Stimulated activated CD8-positive, alpha-beta memory T cell treated with anti-CD3 and anti-CD28 coated beads, Interleukin-2, amount 100 ng/mL, for 48 hours (primary cell): ENCODE measurements around the gene HHIPL1.

Experiments used
- DNase-seq, 2 donors: peaks; one replicate each; pipeline ENCODE4 v3.0.0-alpha.2; 2020; ENCODE audit warnings: low read depth in 2 of 2

Gene HHIPL1

DNA sequence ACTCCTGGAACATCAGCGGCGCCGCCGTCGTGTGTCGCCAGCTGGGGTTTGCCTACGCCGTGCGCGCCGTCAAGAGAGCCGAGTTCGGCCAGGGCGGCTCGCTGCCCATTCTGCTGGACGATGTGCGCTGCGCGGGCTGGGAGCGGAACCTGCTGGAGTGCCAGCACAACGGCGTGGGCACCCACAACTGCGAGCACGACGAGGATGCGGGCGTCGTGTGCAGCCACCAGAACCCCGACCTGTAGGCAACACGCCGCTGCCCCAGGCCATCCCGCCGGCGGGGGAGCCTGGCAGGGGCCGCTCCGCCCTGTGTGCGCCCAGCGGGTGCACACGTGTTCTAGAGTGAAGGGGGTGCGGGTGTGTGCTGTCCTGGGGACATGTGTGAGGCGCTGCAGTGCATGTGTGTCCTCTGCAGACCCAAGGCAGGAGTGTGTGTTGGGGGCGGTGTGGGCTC is 30.5 kb downstream of the HHIPL1 start:
- DNase-seq: no peak

DNA sequence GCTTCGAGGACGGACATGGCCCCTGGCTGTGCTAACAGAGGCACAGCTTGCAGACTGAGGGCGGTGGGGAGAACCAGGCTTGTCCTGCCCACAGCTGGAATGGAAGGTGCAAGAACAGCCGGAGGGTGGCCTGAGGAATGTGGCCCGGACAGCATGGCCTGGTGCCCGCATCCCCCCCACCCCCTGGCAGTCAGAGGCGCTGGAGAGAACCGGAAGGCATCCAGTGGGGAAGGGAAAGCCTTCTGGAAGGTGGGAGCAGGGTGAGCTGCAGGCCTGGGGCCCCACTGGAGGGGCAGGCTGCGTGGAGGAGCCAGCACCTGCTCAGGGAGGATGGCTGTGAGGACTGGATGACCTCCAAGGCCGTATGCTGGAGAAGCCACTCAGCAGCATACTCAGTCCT is 31.0 kb downstream of the HHIPL1 start:
- DNase-seq: no peak

GRCh38 chr14:99676657-99677056 is 31.7 kb downstream of the HHIPL1 start:
- no peak for DNase-seq

- no peak for DNase-seq
Observed at GRCh38 chr14:99677231-99678140, 32.6 kb downstream of the HHIPL1 start.

DNA sequence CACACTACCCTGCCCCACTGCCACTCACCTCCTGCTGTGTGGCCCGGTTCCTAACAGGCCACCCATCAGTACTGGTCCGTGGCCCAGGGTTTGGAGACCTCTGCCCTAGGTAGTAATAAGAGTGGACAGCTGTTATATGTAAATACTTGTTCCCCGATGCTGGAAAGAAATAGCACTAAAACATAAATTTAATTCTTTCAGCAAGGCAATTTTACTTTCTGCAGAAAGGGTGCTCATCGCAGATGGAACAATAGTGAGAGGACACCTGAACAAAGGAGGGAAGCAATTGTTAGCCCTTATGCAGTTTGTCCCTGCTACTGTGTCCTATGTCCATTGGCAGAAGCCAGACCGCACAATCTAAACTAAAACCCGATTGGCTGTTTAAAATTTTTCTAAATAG is 33.3 kb downstream of the HHIPL1 start:
- DNase-seq: no peak

GRCh38 chr14:99679111-99679510 is 34.2 kb downstream of the HHIPL1 start:
- no peak for DNase-seq

DNA sequence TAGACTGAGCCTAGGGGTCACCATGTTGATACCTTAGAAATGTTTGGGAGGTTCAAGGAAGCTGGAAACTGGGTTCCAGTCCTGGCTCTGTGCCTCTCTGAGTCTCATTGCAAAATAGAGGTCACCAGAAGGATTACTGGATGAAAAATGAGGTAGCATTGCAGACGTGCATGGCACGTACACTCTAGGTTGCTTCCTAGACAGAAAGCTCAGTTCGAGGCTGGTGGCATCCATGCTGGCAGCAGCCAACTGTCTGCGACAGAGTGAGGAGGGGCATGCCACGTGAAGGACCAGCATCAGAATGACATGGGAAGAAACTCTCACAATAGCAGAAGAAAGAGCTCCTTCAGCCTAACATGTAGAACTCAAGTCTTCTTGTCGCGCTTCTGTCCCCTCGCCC is 34.6 kb downstream of the HHIPL1 start:
- DNase-seq: no peak

GRCh38 chr14:99679996-99680395 is 35.1 kb downstream of the HHIPL1 start:
- no peak for DNase-seq

GRCh38 chr14:99681101-99681831 is 36.3 kb downstream of the HHIPL1 start:
- no peak for DNase-seq

DNA sequence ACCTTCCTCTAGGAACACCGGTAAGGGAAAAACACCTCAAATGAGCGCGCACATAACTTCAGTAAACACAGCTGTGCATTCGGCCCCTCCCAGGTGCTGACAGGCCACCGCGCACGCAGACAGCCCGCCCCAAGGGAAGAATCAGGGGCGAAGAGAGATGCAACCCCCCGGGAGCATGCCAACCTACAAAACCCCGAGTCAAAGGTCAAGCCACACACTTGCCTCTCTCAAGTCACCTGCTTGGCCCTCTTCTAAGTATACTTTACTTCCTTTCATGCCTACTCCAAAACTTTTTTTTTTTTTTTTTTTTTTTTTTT is 36.9 kb downstream of the HHIPL1 start:
- no peak for DNase-seq

- DNase-seq: peak; percentile 76 to 79
Observed at GRCh38 chr14:99682809-99683618, 38.1 kb downstream of the HHIPL1 start.

- peak; percentile 98 to 99 for DNase-seq
Observed at GRCh38 chr14:99683619-99684409, 38.9 kb downstream of the HHIPL1 start, which contains the start of gene CYP46A1. Gene CYP46A1 (plus strand): TSS chr14:99684298. CDS start chr14:99684418, 120 bp downstream.

DNA sequence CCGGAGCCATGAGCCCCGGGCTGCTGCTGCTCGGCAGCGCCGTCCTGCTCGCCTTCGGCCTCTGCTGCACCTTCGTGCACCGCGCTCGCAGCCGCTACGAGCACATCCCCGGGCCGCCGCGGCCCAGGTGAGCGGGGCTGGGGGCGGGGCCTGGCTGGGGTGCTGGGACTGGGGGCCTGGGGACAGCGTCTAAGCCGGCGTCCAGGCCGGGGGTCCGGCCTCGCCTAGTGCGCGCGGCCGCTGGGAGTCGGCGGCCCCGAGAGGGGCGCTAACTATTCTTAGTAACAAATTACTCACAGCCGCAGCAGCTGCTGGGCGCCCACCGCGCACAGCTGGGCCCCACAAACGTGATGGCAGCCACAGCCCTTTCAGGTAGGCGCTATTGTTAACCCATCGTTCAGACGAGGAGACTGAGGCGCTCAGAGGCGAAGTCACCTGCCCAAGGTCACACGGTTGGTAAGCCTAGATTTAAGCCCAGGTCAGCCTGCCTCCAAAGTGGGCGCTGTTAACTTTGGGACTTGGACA is 39.5 kb downstream of the HHIPL1 start:
- DNase-seq: no peak

- DNase-seq: no peak
Observed at GRCh38 chr14:99685151-99685591, 40.2 kb downstream of the HHIPL1 start.

DNA sequence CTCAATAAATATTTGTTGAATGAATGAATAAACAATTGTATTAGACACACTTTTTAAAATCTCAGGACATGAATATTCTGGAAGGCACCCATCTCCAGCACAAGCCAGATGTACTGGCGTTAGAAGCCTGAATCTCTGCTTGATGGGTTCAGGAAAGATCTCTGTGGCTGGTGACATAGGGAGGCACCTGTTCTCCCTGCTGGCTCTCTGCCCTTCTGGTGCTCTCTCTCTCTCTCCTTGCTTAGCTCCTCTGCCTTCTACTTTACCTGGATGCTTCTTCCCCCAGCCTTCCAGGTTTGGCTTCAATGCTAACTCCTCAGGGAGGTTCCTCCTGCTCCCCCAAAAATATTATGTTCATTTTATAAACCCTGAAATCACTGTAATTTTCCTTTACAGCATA is 40.7 kb downstream of the HHIPL1 start:
- no peak for DNase-seq

DNA sequence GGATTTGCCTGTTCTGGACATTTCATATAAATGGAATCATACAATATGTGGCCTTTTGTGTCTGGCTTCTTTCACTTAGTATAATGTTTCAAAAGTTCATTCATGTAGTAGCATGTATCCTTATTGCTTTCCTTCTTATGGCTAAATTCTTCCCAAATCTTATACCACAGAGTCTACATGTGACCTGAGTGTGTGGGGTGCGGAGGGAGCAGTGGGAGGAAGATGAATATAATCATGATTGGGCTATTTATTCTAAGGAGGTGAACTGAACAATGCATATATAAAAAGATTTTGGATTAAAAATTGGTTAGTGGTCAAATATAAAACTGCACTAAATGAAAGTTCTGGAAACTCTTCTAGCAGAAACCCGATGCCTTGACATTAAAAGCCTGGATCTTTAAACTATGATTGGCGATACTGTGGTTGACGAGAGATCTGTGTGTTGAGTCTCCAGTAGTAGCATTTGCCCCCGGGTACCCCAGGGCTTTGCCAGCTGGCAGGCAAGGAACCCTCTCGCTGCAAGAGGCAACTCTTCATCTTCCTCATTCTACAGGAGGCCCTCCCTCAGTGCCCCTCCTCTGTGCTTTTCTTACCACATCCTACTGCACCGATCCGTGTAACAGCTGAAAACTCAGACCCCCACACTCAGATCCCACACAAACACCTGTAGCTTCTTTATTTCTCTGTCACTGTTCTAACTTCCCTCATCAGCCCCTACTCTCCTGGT is 41.8 kb downstream of the HHIPL1 start:
- no peak for DNase-seq

DNA sequence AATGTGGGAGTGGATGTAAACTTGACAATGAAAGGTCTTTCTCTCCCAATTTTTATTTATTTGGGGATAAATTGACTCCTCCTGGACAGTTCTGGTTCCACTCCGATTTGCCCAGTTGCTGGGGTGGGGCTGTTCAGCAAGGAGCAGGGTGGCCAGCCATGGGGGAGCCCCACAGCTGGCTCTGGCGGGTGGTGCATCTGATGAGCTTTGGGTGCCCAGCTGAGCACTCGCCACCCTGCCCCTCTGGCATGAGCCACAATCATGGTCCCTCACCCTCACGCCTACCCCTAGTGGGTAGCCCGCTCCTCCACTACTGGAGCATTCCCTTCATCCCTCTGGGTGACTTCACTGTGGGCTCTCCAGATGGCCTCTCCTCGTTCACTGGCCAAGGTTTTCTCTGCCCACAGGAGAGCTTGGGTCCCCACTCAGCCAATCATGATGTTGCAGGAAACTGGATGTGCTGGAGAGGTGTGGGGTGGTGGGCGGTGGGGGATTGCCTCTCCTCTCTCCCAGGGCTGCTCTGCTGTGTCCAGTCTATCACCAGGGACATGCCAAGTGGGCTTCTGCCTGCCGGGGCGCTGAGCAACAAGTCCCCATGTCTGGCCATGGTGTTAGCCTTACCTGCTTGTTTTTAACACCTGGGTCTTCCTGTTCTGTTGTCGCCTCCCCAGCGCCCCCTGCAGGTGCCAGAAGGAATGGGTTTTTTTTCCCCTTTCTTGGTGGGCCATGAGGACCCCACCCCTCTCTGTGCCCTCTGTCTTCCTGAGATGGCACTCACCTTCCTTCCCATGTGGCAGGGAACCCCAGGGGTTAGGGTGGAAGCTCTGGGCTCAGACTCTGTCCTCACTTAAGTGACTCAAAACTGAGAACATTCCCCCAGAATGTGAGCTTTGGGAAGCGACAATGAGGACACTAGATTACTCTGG is 42.6 kb downstream of the HHIPL1 start:
- DNase-seq: peak in 1 of 2 donors; percentile 14

DNA sequence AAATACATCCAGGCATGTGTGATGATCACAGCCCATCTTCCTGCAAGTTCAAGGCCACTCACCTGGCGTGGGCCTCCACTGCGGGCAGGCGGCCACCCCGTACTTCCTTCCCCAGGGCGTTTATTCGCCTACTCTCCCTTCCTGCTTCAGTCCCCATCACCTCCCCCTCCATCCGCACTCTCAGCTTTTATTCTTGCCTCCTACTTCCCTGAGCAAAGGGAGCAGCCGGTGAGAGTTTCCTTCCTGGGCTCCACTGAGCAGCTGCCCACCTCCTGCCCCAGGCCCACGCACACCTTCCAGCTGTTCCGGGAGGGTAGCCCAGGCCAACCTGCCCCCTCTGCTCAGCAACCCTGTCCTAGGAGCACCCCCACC is 43.3 kb downstream of the HHIPL1 start:
- no peak for DNase-seq

DNA sequence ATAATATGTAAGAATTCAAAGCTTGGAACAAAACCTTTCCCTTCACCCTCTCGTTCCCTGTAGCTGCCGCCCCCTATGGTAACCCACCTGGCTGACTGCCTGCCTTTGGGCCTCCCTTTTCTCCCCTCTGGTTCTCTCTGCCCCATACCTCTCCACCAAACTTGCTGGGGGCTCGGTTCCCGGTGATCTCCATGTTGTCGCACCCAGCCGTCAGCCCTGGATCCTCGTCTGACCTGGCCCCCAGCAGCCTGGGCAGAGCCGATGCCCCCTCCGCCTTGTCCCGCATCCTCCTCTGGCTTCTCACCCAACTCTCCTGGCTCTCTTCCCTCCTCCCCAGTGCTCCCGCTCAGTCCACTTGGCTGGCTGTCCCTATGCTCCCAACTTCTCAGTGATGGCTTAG is 43.7 kb downstream of the HHIPL1 start:
- no peak for DNase-seq
